NB4 (cell line): ENCODE measurements around the gene HTRA3.

Experiments
- POLR2A ChIP-seq: IDR thresholded peaks from 2 replicates; pipeline ENCODE4 v1.6.1; 2011; ENCODE audit warnings: mild to moderate bottlenecking; ENCODE audit not compliant: insufficient read length; ENCODE audit errors: extremely low read depth
- TF ChIP-seq, protein P1 (sequence below): IDR thresholded peaks from one replicate; pipeline ENCODE4 v1.5.1; 2012; ENCODE audit warnings: low read depth, low read length

DNA sequence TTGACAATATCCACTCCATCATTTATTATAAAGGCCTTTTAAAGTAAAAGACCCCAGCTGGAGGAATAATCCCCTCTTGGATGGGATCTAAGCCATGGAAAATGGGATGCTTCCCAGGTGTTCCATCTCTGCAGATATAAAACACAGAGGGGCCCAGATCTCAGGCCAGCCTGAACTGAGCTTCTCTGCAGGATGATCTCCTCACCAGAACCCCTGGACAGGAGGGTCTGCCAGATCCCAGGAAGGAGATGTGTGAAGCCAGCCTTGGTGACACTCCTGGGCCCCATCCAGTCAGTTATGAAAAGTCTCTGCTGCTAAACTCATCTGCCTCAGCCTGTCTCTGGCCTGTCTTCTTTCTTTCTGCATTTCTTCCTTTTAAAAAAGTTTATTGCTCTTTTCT lies 56.7 kb downstream of the HTRA3 start:
- TF ChIP-seq, protein P1, sequence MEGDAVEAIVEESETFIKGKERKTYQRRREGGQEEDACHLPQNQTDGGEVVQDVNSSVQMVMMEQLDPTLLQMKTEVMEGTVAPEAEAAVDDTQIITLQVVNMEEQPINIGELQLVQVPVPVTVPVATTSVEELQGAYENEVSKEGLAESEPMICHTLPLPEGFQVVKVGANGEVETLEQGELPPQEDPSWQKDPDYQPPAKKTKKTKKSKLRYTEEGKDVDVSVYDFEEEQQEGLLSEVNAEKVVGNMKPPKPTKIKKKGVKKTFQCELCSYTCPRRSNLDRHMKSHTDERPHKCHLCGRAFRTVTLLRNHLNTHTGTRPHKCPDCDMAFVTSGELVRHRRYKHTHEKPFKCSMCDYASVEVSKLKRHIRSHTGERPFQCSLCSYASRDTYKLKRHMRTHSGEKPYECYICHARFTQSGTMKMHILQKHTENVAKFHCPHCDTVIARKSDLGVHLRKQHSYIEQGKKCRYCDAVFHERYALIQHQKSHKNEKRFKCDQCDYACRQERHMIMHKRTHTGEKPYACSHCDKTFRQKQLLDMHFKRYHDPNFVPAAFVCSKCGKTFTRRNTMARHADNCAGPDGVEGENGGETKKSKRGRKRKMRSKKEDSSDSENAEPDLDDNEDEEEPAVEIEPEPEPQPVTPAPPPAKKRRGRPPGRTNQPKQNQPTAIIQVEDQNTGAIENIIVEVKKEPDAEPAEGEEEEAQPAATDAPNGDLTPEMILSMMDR: no peak
- TF ChIP-seq POLR2A: no peak
